Karpas-422 (cell line): ENCODE measurements around the gene DIRAS1. TPM values are rescaled to one million over a fixed set of nuclear protein-coding genes. Genes with fewer than 3 reads are reported as not detected.
"Not testable (repeated sequence)": the region's sequence is repeated elsewhere in the genome, so short reads cannot be mapped to it uniquely, and the experiment has no call there.

Experiments used
- DNase-seq: peaks from one replicate; pipeline ENCODE4 v3.0.0-alpha.2; 2015
- H2AFZ ChIP-seq: fragments of 200-600 bp; sonication (generic); 2 replicates; pipeline ENCODE4 v1.6.1; 2014; ENCODE audit warnings: antibody characterized with exemption, low read length, mixed read lengths
- H3K27ac ChIP-seq: fragments of 200-600 bp; sonication (generic); 2 replicates; pipeline ENCODE4 v1.5.1; 2014; ENCODE audit warnings: mild to moderate bottlenecking, low read length, moderate library complexity
- H3K27me3 ChIP-seq: fragments of 200-600 bp; sonication (generic); 2 replicates; pipeline ENCODE4 v1.6.1; 2014; ENCODE audit warnings: low read length, mixed read lengths
- H3K36me3 ChIP-seq: fragments of 200-600 bp; sonication (generic); 2 replicates; pipeline ENCODE4 v1.6.1; 2014; ENCODE audit warnings: low read length, mixed read lengths; ENCODE audit not compliant: insufficient read depth
- H3K4me1 ChIP-seq: fragments of 200-600 bp; sonication (generic); 2 replicates; pipeline ENCODE4 v1.6.1; 2014; ENCODE audit warnings: mild to moderate bottlenecking, low read length, mixed read lengths
- H3K4me2 ChIP-seq: fragments of 200-600 bp; sonication (generic); 2 replicates; pipeline ENCODE4 v1.6.1; 2014; ENCODE audit warnings: low read length, low read depth, mild to moderate bottlenecking; ENCODE audit not compliant: poor library complexity, severe bottlenecking
- H3K4me3 ChIP-seq: fragments of 200-600 bp; sonication (generic); 2 replicates; pipeline ENCODE4 v1.5.1; 2014; ENCODE audit warnings: mild to moderate bottlenecking, antibody characterized with exemption, low read length, mixed read lengths
- H3K79me2 ChIP-seq: fragments of 200-600 bp; sonication (generic); 2 replicates; pipeline ENCODE4 v1.6.1; 2014; ENCODE audit warnings: mild to moderate bottlenecking, low read length, mixed read lengths
- H3K9ac ChIP-seq: fragments of 200-600 bp; sonication (generic); 2 replicates; pipeline ENCODE4 v1.6.0; 2014; ENCODE audit warnings: low read length
- H3K9me2 ChIP-seq: fragments of 200-600 bp; sonication (generic), shearing (Covaris generic); replicated peaks from 2 replicates; pipeline ENCODE4 v1.6.0; 2014; ENCODE audit warnings: mild to moderate bottlenecking, low read length, moderate library complexity; ENCODE audit not compliant: insufficient read depth
- H3K9me3 ChIP-seq: fragments of 300-700, 200-600 bp; sonication (generic); 2 replicates; pipeline ENCODE4 v1.6.1; 2014; ENCODE audit warnings: low read length, mixed read lengths
- H4K20me1 ChIP-seq: fragments of 200-600 bp; sonication (generic); 2 replicates; pipeline ENCODE4 v1.6.1; 2014; ENCODE audit warnings: mild to moderate bottlenecking, antibody characterized with exemption, low read length, low read depth; ENCODE audit not compliant: insufficient read depth
- total RNA-seq: library from RNA; depleted of rRNA; stranded (reverse); fragments of >200 nt; shearing (Covaris generic); gene quantifications from 2 replicates; pipeline ENCODE4 v1.2.3, GENCODE V29; 2014; ENCODE audit warnings: low replicate concordance

Gene DIRAS1
- total RNA-seq, 1 experiment from 2014 or later: not detected

DNA sequence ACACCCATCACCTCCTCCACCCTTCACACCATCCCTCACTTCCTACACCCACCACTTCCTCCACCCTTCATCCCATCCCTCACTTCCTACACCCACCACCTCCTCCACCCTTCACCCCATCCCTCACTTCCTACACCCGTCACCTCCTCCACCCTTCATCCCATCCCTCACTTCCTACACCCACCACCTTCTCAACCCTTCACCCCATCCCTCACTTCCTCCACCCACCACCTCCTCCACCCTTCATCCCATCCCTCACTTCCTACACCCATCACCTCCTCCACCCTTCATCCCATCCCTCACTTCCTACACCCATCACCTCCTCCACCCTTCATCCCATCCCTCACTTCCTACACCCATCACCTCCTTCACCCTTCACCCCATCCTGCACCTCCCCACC, 7.1 kb downstream of the DIRAS1 start:
- not testable (repeated sequence) for H3K9me2 ChIP-seq, H3K9ac ChIP-seq, H3K4me2 ChIP-seq, H3K27ac ChIP-seq, H2AFZ ChIP-seq, H3K27me3 ChIP-seq, H3K4me3 ChIP-seq, H3K79me2 ChIP-seq, H3K36me3 ChIP-seq, DNase-seq, H4K20me1 ChIP-seq
- Histone ChIP-seq H3K9me3 (peaks cover 10% of the 10 kb centered on the region), H3K4me1 (peaks cover 12% of the 10 kb centered on the region)

DNA sequence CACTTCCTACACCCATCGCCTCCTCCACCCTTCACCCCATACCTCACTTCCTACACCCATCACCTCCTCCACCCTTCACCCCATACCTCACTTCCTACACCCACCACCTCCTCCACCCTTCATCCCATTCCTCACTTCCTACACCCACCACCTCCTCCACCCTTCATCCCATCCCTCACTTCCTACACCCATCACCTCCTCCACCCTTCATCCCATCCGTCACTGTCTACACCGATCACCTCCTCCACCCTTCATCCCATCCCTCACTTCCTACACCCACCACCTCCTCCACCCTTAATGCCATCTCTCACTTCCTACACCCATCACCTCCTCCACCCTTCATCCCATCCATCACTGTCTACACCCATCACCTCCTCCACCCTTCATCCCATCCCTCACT, 8.0 kb downstream of the DIRAS1 start:
- H3K9me2 ChIP-seq, H4K20me1 ChIP-seq, H3K9ac ChIP-seq, H3K27me3 ChIP-seq, H3K79me2 ChIP-seq, H2AFZ ChIP-seq, DNase-seq, H3K4me2 ChIP-seq, H3K4me3 ChIP-seq, H3K36me3 ChIP-seq, H3K27ac ChIP-seq: not testable (repeated sequence)
- Histone ChIP-seq H3K4me1 (peaks cover 12% of the 10 kb centered on the region), H3K9me3 (peaks cover 10% of the 10 kb centered on the region)

- H3K4me2 ChIP-seq: no peak overlapping the region
- no peaks in the 10 kb centered on the region for H3K79me2 ChIP-seq
Measured at GRCh38 chr19:2711875-2712205, 9.3 kb downstream of the DIRAS1 start.

GRCh38 chr19:2711172-2711874, 9.8 kb downstream of the DIRAS1 start:
- Histone ChIP-seq H3K27ac (no peak overlapping the region), H3K4me3 (no peak overlapping the region), H3K36me3 (no peaks in the 10 kb centered on the region), H3K27me3 (no peaks in the 10 kb centered on the region), H4K20me1 (no peaks in the 10 kb centered on the region), H3K79me2 (no peaks in the 10 kb centered on the region), H3K4me1 (peaks cover 12% of the 10 kb centered on the region), H3K4me2 (no peak overlapping the region), H3K9me3 (peaks cover 10% of the 10 kb centered on the region), H3K9ac (no peak overlapping the region), H3K9me2 (no peaks in the 10 kb centered on the region), H2AFZ (no peak overlapping the region)
- no peak for DNase-seq

More at GRCh38 chr19:2711875-2712205, 9.3 kb downstream of the DIRAS1 start:
- H3K4me1 ChIP-seq: peaks cover 12% of the 10 kb centered on the region
- H3K27me3 ChIP-seq: no peaks in the 10 kb centered on the region
- no peaks in the 10 kb centered on the region for H3K36me3 ChIP-seq
- no peaks in the 10 kb centered on the region for H3K9me2 ChIP-seq
- DNase-seq: no peak
- no peak overlapping the region for H3K4me3 ChIP-seq
- peaks cover 10% of the 10 kb centered on the region for H3K9me3 ChIP-seq
- no peaks in the 10 kb centered on the region for H4K20me1 ChIP-seq
- H2AFZ ChIP-seq: no peak overlapping the region
- H3K9ac ChIP-seq: no peak overlapping the region
- no peak overlapping the region for H3K27ac ChIP-seq

DNA sequence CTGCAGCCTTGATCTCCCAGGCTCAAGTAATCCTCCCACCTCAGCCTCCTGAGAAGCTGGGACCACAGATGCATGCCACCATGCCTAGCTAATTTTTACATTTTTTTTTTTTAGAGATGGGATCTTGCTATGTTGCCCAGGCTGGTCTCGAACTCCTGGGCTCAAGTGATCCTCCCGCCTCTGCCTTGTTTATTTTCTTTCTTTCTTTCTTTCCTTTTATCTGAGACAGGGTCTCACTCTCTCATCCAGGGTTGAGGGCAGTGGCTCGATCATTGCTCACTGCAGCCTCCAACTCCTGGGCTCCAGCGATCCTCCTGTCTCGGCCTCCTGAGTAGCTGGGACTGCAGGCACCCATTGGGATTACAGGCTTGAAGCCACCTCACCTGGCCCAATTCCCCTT, 14.9 kb downstream of the DIRAS1 start:
- H3K79me2 ChIP-seq: no peaks in the 10 kb centered on the region
- H2AFZ ChIP-seq: no peak overlapping the region
- no peak overlapping the region for H3K4me2 ChIP-seq
- H4K20me1 ChIP-seq: no peaks in the 10 kb centered on the region
- no peak overlapping the region for H3K4me3 ChIP-seq
- no peaks in the 10 kb centered on the region for H3K9me2 ChIP-seq
- H3K36me3 ChIP-seq: no peaks in the 10 kb centered on the region
- no peak overlapping the region for H3K9ac ChIP-seq
- DNase-seq: no peak
- peaks cover 11% of the 10 kb centered on the region for H3K4me1 ChIP-seq
- no peak overlapping the region for H3K27ac ChIP-seq
- no peaks in the 10 kb centered on the region for H3K27me3 ChIP-seq
- no peaks in the 10 kb centered on the region for H3K9me3 ChIP-seq

DNA sequence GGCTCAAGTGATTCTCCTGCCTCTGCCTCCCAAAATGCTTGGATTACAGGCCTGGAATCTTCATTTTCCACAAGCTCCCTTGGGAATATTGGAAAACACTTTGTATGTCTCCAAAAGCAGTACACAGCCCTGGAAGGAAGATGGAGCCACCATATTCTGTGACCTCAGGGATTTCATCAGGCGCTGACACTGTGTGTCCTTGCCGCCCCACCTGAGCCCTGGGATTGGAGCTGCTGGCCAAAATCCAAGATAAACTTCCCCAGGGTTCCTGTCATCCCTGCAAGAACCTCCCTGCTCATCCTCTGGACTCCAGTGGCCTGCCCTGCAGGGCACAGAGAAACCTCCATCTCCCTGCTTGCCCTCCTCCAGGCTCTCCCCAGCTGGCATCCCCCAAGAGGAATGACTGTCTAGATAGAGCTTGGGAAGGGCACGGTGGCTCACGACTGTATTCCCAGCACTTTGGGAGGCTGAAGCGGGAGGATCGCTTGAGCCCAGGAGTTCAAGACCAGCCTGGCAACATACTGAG, 17.4 kb downstream of the DIRAS1 start:
- Histone ChIP-seq H4K20me1 (no peaks in the 10 kb centered on the region), H2AFZ (no peak overlapping the region), H3K9ac (no peak overlapping the region), H3K9me2 (no peaks in the 10 kb centered on the region), H3K79me2 (no peaks in the 10 kb centered on the region), H3K36me3 (no peaks in the 10 kb centered on the region), H3K4me2 (no peak overlapping the region), H3K4me1 (peaks cover 3% of the 10 kb centered on the region), H3K27ac (no peak overlapping the region), H3K4me3 (no peak overlapping the region), H3K27me3 (no peaks in the 10 kb centered on the region), H3K9me3 (no peaks in the 10 kb centered on the region)
- no peak for DNase-seq

- H3K9ac ChIP-seq: no peak overlapping the region
- peaks cover 8% of the 10 kb centered on the region for H3K4me1 ChIP-seq
- no peak overlapping the region for H3K4me2 ChIP-seq
- no peaks in the 10 kb centered on the region for H3K36me3 ChIP-seq
- H3K27ac ChIP-seq: no peak overlapping the region
- H4K20me1 ChIP-seq: no peaks in the 10 kb centered on the region
- no peak overlapping the region for H2AFZ ChIP-seq
- H3K27me3 ChIP-seq: no peaks in the 10 kb centered on the region
- no peak overlapping the region for H3K4me3 ChIP-seq
- no peak for DNase-seq
- no peaks in the 10 kb centered on the region for H3K9me2 ChIP-seq
- no peaks in the 10 kb centered on the region for H3K79me2 ChIP-seq
- no peaks in the 10 kb centered on the region for H3K9me3 ChIP-seq
Measured at GRCh38 chr19:2703077-2703437, 18.1 kb downstream of the DIRAS1 start.

DNA sequence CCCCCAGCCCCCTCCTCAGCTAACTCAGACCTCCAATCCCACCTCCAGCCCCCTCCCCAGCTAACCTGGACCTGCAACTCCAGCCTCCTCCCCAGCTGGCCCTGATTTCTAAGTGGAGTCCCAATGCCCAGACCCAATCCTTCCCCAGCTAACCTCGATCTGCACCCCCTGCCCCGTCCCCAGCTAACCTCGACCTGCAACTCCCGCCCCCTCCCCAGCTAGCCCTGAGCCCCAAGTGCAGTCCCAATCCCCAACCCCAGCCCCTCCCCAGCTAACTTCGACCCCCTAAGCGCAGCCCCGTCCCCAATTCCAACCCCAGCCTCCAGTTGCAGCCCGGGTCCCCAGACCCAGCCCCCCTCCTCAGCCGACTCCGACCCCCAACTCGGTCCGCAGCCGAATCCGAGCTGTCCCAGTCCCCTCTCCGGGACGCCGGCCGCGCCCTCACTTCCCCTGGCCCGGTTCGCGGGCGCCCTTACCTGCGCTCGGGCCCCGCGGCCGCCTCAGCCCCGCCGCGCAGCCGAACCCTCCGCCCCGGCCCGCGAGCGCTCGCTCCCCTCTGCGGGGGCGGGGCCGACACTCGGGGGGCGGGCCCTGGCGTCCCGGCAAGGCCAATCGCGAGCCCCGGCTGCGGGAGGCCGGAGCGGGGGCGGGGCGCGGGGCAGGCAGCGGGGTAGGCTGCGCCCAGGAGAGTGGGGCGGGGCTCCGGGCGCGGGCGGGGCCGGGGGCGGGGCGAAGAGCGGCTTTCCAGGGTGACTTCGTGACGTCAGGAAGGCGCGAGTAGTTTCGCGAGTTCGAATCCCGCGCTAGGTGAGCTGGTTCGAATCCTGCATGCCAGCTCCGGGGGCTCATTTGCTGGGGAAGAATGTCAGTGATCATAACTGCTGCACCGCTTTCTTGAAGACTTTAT, 18.7 kb downstream of the DIRAS1 start, which contains the start of gene GNG7:
Gene GNG7, minus strand, starts transcription at position 525 of the 907 bp plus-strand sequence. CDS start 182,006 bp downstream, outside the sequence.
- Histone ChIP-seq H3K9ac (peak within 1 kb of the TSS; percentile 64), H3K4me3 (peak within 1 kb of the TSS; percentile 54; the same call in 1 of the 2 replicates), H3K36me3 (no peaks in the 10 kb centered on the region), H3K4me2 (peak within 1 kb of the TSS; percentile 58), H4K20me1 (no peaks in the 10 kb centered on the region), H3K9me3 (no peaks in the 10 kb centered on the region), H3K27me3 (no peaks in the 10 kb centered on the region), H3K27ac (no peak within 1 kb of the TSS), H3K4me1 (peaks cover 8% of the 10 kb centered on the region), H3K9me2 (no peaks in the 10 kb centered on the region), H3K79me2 (no peaks in the 10 kb centered on the region), H2AFZ (no peak within 1 kb of the TSS)
- peak; percentile 98 for DNase-seq
